Measurements from ENCODE around the gene GFRA1. TPM values are rescaled to one million over a fixed set of nuclear protein-coding genes. Genes with fewer than 3 reads are reported as not detected.

The GFRA1 gene
- polyA plus RNA-seq, 1 experiment = 6.8 TPM

DNA sequence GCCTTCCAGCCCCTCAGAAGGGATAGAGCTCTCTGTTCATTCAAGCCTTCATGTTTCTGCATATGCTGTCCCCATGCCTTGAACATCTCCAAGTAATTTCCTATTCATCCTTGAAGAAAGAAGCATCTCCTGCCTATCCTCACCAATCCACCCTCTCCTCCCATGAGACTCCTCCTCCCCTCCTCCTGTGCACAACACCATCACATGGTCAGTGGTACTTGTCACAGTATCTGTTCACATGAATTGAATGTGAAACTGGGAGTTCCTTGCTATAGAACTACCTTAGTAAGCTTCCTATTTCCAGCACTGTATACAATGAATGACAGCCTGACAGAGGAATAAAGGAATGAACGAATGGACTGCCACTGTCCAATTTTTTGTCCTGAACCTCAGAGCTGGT is 115.5 kb downstream of the GFRA1 start:
- CTCF ChIA-PET = no interaction called here
- no peak overlapping the region for H3K4me3 ChIP-seq (ENCODE audit: low read depth, low read length)
- no peak for DNase-seq (ENCODE audit: low read depth, low spot score)

DNA sequence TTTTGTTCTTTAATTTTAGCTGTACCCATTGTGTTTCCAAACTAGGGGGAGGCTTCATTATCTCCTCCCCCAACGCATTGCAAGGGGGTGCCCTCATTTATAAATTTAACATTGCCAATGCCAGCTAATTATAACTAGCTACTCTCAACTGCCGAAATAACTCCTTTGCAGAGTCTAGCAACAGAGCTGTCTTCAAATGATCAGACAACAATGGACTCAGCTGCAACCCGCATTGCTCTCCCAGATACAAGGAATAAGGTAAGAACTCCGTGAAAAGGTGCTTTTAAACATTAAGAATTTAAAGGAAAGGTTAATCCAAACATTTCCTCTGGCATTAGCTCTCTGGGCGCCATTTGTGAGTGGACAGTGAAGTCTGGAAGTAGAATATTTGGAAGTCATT is 116.2 kb downstream of the GFRA1 start:
- TF ChIP-seq, protein P1, sequence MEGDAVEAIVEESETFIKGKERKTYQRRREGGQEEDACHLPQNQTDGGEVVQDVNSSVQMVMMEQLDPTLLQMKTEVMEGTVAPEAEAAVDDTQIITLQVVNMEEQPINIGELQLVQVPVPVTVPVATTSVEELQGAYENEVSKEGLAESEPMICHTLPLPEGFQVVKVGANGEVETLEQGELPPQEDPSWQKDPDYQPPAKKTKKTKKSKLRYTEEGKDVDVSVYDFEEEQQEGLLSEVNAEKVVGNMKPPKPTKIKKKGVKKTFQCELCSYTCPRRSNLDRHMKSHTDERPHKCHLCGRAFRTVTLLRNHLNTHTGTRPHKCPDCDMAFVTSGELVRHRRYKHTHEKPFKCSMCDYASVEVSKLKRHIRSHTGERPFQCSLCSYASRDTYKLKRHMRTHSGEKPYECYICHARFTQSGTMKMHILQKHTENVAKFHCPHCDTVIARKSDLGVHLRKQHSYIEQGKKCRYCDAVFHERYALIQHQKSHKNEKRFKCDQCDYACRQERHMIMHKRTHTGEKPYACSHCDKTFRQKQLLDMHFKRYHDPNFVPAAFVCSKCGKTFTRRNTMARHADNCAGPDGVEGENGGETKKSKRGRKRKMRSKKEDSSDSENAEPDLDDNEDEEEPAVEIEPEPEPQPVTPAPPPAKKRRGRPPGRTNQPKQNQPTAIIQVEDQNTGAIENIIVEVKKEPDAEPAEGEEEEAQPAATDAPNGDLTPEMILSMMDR (IDR thresholded peaks at IDR 0.05; ENCODE audit: low read depth, low read length) = no peak
- Histone ChIP-seq H3K9me3 (ENCODE audit: control insufficient read depth, insufficient read depth, low read length) (no peaks in the 10 kb centered on the region), H3K27ac (ENCODE audit: low read depth, low read length) (no peak overlapping the region), H3K27me3 (ENCODE audit: control insufficient read depth, insufficient read depth, low read length) (no peaks in the 10 kb centered on the region), H3K4me3 (ENCODE audit: low read depth, low read length) (no peak overlapping the region)
- DNase-seq (ENCODE audit: low read depth, low spot score) = no peak
- ChIA-PET POLR2A (no interaction called here), CTCF (no interaction called here)

More for the DNA sequence above, 115.5 kb downstream of the GFRA1 start:
- TF ChIP-seq, protein P1 (IDR thresholded peaks at IDR 0.05; ENCODE audit: low read depth, low read length) = no peak
- no peak overlapping the region for H3K27ac ChIP-seq (ENCODE audit: low read depth, low read length)
- POLR2A ChIA-PET = no interaction called here
- no peaks in the 10 kb centered on the region for H3K9me3 ChIP-seq (ENCODE audit: control insufficient read depth, insufficient read depth, low read length)
- no peaks in the 10 kb centered on the region for H3K27me3 ChIP-seq (ENCODE audit: control insufficient read depth, insufficient read depth, low read length)

DNA sequence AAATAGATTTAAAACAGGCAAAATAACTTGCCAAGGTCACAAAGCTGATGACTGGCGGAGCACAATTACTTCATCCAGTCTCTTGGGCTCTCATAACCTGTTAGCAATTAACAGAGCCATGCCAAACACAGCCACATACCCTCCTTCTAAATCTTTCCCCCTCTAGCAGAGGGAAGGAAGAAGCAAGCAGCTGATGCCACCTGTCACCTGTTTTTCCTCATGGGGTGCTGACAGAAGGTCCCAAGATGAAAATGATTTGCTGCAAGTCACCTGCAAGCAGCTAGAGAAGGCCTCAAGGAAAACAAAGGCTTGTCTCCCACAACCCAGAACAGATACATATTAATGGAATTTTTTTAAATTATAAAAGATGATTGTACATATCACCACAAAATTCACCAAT is 117.8 kb downstream of the GFRA1 start:
- H3K9me3 ChIP-seq (ENCODE audit: control insufficient read depth, insufficient read depth, low read length) = no peaks in the 10 kb centered on the region
- DNase-seq (ENCODE audit: low read depth, low spot score) = no peak
- ChIA-PET POLR2A (no interaction called here), CTCF (no interaction called here)
- no peak overlapping the region for H3K27ac ChIP-seq (ENCODE audit: low read depth, low read length)
- TF ChIP-seq, protein P1 (IDR thresholded peaks at IDR 0.05; ENCODE audit: low read depth, low read length) = no peak
- no peak overlapping the region for H3K4me3 ChIP-seq (ENCODE audit: low read depth, low read length)
- no peaks in the 10 kb centered on the region for H3K27me3 ChIP-seq (ENCODE audit: control insufficient read depth, insufficient read depth, low read length)

DNA sequence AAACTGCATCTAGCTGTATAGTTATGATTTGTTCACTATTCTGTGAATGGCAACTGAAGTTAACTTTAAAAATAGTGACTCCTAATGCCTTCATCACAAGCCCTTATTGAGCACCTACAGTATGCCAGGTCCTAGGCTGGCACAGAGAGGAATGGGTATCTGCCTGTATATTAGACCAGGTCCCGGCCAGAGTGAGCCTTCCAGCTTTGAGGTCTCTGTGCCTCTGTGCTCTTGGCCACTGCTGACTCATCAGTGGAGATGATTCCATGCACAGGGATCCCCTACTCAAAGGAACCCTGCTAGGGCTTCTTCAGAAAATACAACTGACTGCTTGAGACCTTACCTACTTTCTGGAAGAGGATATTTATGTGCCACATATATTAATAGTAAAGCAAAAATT is 118.4 kb downstream of the GFRA1 start:
- no peaks in the 10 kb centered on the region for H3K27me3 ChIP-seq (ENCODE audit: control insufficient read depth, insufficient read depth, low read length)
- POLR2A ChIA-PET = no interaction called here
- CTCF ChIA-PET = no interaction called here
- TF ChIP-seq, protein P1 (IDR thresholded peaks at IDR 0.05; ENCODE audit: low read depth, low read length) = no peak
- no peak overlapping the region for H3K27ac ChIP-seq (ENCODE audit: low read depth, low read length)
- H3K9me3 ChIP-seq (ENCODE audit: control insufficient read depth, insufficient read depth, low read length) = no peaks in the 10 kb centered on the region
- no peak for DNase-seq (ENCODE audit: low read depth, low spot score)
- H3K4me3 ChIP-seq (ENCODE audit: low read depth, low read length) = no peak overlapping the region

DNA sequence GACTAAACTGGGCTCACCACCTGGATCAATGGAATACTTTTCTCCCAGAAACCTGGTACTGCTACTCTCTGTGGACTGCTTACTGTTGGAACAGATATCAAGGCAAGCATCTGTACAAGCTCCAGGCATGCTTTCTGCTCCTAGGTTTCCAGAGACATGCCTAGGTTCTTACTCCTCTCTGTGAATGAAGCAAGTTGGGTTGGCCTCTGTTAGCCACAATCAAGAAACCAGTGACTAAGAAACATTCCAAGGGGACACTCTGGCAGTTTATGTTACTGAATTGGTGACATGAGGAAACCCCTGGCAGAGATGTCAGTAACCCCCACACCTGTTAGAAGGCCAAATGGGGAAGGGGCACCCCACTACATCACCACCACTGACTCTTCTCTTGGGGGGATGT is 121.9 kb downstream of the GFRA1 start:
- Histone ChIP-seq H3K4me3 (ENCODE audit: low read depth, low read length) (no peak overlapping the region), H3K27me3 (ENCODE audit: control insufficient read depth, insufficient read depth, low read length) (no peaks in the 10 kb centered on the region), H3K9me3 (ENCODE audit: control insufficient read depth, insufficient read depth, low read length) (no peaks in the 10 kb centered on the region), H3K27ac (ENCODE audit: low read depth, low read length) (no peak overlapping the region)
- POLR2A ChIA-PET = no interaction called here
- no peak for DNase-seq (ENCODE audit: low read depth, low spot score)
- TF ChIP-seq, protein P1 (IDR thresholded peaks at IDR 0.05; ENCODE audit: low read depth, low read length) = no peak
- CTCF ChIA-PET = no interaction called here
